Activated naive CD4-positive, alpha-beta T cell treated with anti-CD3 and anti-CD28 coated beads, Interleukin-2, amount 50 U/mL, for 24 hours (primary cell): ENCODE results near the gene SH2B3.

ENCODE experiments used
- H3K27ac Mint-ChIP-seq: one replicate; pipeline ENCODE4 v1.8.0; 2021; ENCODE audit warnings: mild to moderate bottlenecking, mixed read lengths
- H3K27me3 Mint-ChIP-seq: one replicate; pipeline ENCODE4 v1.8.0; 2021; ENCODE audit warnings: mixed read lengths
- H3K36me3 Mint-ChIP-seq: one replicate; pipeline ENCODE4 v1.8.0; 2021; ENCODE audit warnings: mixed read lengths
- H3K4me1 Mint-ChIP-seq: one replicate; pipeline ENCODE4 v1.8.0; 2021; ENCODE audit warnings: mixed read lengths
- H3K4me3 Mint-ChIP-seq: one replicate; pipeline ENCODE4 v1.8.0; 2021; ENCODE audit warnings: mild to moderate bottlenecking, mixed read lengths
- H3K9me3 Mint-ChIP-seq: one replicate; pipeline ENCODE4 v1.8.0; 2021; ENCODE audit warnings: mixed read lengths

SH2B3 gene

DNA sequence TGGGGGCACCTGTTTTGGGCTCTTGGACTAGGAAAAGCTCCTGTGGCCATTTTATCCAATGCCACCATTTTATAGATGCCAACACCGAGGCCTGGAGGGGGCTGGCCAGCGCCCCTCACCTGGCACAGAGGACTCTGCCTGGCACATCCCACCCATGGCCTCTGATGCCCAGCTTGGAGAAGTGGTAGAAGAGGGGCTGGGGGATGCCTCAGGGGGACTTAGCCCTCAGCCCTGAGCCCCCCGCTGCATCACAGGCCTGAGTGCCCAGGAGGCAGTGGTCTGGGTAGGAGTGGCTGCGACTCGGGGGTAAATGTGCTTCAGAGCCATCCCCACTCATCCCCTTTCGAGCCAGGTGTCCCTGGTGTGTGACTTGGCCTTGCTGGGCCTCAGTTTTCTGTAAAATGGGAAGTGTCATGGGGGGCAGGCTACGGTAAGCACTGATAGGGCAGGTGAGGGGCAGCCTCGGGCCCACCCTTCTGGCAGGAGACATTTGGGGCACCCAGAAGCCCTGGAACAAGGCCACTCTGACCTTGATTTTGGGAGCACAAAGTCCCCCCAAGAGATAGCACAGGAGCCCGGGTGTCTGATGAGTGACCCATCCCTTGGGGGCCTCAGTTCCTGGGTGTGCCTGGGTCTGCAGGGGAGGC, 22.5 kb downstream of the SH2B3 start:
- H3K36me3 Mint-ChIP-seq, result no peaks in the 10 kb centered on the region
- peaks cover 79% of the 10 kb centered on the region for H3K4me1 Mint-ChIP-seq
- H3K27ac Mint-ChIP-seq, result peak overlapping the region; percentile 41
- peak overlapping the region; percentile 66 for H3K4me3 Mint-ChIP-seq
- no peaks in the 10 kb centered on the region for H3K9me3 Mint-ChIP-seq
- no peaks in the 10 kb centered on the region for H3K27me3 Mint-ChIP-seq

GRCh38 chr12:111428728-111429175, 23.0 kb downstream of the SH2B3 start:
- Mint-ChIP-seq H3K27me3 (no peaks in the 10 kb centered on the region), H3K27ac (peak overlapping the region; percentile 41), H3K4me1 (peaks cover 84% of the 10 kb centered on the region), H3K36me3 (no peaks in the 10 kb centered on the region), H3K4me3 (peak overlapping the region; percentile 66), H3K9me3 (no peaks in the 10 kb centered on the region)

GRCh38 chr12:111429828-111430432, 24.2 kb downstream of the SH2B3 start:
- Mint-ChIP-seq H3K4me3 (peak overlapping the region; percentile 87), H3K36me3 (no peaks in the 10 kb centered on the region), H3K27ac (peak overlapping the region; percentile 93), H3K27me3 (no peaks in the 10 kb centered on the region), H3K9me3 (no peaks in the 10 kb centered on the region), H3K4me1 (peaks cover 87% of the 10 kb centered on the region)

DNA sequence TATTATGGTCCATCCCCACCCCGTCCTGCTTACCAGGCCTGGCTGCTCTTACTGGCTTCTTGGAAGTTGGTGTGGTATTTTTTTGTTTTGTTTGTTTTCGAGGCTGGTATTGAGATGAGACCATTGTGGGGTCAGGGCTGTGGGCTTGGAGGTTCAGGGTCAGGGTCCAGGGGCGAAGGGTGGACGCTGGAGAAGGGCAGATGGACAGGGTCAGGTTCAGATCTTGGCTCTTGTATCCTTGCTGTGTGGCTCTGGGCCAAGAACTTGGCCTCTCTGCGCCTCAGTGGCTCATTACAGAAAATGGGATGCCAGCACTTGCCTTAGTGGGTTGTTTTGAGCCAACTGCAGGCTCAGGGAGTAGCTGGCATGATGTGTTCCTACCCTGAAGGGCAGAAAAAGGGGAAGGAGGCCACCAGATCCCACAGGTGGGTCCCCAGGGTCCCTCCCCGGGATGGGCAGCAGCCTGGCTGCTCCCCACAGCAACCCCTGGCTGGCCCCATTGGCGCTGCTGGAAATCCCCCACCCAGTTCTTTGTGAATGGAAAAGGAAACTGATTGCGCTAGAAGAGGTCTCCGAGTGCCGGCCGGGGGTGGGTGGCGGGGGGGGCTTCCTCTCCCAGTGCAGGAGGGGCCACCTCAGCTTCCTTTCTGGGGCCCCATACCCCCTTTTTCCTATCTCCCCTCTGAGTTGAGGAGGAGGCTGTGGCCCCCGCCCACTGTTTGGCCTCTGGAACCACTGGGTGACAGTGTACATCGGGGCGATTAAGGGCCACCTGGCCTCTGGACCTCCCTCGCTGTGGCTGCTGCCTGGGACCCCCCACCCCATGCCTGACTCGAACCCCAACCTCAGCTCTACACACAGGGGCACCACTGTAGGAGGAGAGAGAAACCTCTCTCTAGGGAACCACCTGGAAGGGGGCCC, 25.0 kb downstream of the SH2B3 start:
- H3K36me3 Mint-ChIP-seq, result no peaks in the 10 kb centered on the region
- H3K4me1 Mint-ChIP-seq, result peaks cover 87% of the 10 kb centered on the region
- H3K9me3 Mint-ChIP-seq, result no peaks in the 10 kb centered on the region

DNA sequence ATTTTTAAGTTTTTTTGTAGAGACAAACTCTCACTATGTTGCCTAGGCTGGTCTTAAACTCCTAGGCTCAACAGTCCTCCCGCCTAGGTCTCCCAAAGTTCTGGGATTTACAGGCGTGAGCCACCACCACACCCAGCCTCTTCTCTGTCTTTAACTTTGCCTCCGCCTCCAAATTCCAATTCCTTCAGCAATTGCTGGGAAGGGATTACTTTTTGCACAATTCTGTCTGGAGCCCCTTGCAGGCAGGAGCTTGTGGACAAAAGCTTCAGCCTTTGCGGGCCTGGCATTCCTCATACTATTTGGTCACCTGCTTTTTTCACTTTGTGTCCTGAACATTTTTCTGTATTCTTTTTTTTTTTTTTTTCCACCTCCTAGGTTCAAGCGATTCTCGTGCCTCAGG, 26.0 kb downstream of the SH2B3 start:
- peaks cover 87% of the 10 kb centered on the region for H3K4me1 Mint-ChIP-seq
- no peaks in the 10 kb centered on the region for H3K27me3 Mint-ChIP-seq
- peak overlapping the region; percentile 94 for H3K27ac Mint-ChIP-seq
- peak overlapping the region; percentile 81 for H3K4me3 Mint-ChIP-seq
- no peaks in the 10 kb centered on the region for H3K36me3 Mint-ChIP-seq
- no peaks in the 10 kb centered on the region for H3K9me3 Mint-ChIP-seq

More for the DNA sequence above, 25.0 kb downstream of the SH2B3 start:
- Mint-ChIP-seq H3K4me3 (peak overlapping the region; percentile 87), H3K27me3 (no peaks in the 10 kb centered on the region), H3K27ac (peak overlapping the region; percentile 94)

DNA sequence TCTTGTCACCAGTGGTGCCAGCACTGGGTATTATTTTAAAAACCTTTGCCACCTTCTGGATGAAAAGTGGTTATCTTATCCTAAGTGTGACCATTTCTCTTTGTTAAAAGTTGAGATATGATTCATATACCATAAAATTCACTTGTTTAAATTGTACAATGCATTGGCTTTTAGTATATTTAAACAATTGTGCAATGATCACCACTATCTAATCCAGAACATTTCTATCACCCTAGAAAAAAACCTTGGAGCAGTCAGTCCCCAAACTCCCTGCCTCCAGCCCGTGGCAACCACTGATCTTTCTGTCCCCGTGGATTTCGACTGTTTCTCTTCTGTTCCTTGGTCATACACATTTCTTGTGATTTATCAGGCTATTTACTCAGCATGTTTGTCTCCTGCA, 28.3 kb downstream of the SH2B3 start:
- Mint-ChIP-seq H3K4me3 (peak overlapping the region; percentile 86), H3K36me3 (no peaks in the 10 kb centered on the region), H3K9me3 (no peaks in the 10 kb centered on the region)

GRCh38 chr12:111434680-111435338, 29.1 kb downstream of the SH2B3 start:
- H3K4me3 Mint-ChIP-seq, result peak overlapping the region; percentile 86
- peaks cover 96% of the 10 kb centered on the region for H3K4me1 Mint-ChIP-seq
- H3K36me3 Mint-ChIP-seq, result no peaks in the 10 kb centered on the region
- no peaks in the 10 kb centered on the region for H3K27me3 Mint-ChIP-seq
- peak overlapping the region; percentile 96 for H3K27ac Mint-ChIP-seq
- no peaks in the 10 kb centered on the region for H3K9me3 Mint-ChIP-seq

More for the DNA sequence above, 28.3 kb downstream of the SH2B3 start:
- Mint-ChIP-seq H3K27me3 (no peaks in the 10 kb centered on the region), H3K4me1 (peaks cover 88% of the 10 kb centered on the region), H3K27ac (peak overlapping the region; percentile 96)

- Mint-ChIP-seq H3K9me3 (no peaks in the 10 kb centered on the region), H3K36me3 (no peaks in the 10 kb centered on the region), H3K4me3 (peak overlapping the region; percentile 86), H3K27ac (peak overlapping the region; percentile 96), H3K4me1 (peaks cover 97% of the 10 kb centered on the region), H3K27me3 (no peaks in the 10 kb centered on the region)
These were observed 30.0 kb downstream of the SH2B3 start for GRCh38 chr12:111435661-111436201.

- no peaks in the 10 kb centered on the region for H3K27me3 Mint-ChIP-seq
- H3K9me3 Mint-ChIP-seq, result no peaks in the 10 kb centered on the region
- H3K36me3 Mint-ChIP-seq, result no peaks in the 10 kb centered on the region
- peak overlapping the region; percentile 68 for H3K27ac Mint-ChIP-seq
- peaks cover 98% of the 10 kb centered on the region for H3K4me1 Mint-ChIP-seq
- peak overlapping the region; percentile 86 for H3K4me3 Mint-ChIP-seq
These were observed 30.5 kb downstream of the SH2B3 start for GRCh38 chr12:111436266-111436665.

- H3K4me3 Mint-ChIP-seq, result peak overlapping the region; percentile 86
- no peaks in the 10 kb centered on the region for H3K9me3 Mint-ChIP-seq
- H3K27me3 Mint-ChIP-seq, result no peaks in the 10 kb centered on the region
- H3K27ac Mint-ChIP-seq, result peak overlapping the region; percentile 89
- H3K36me3 Mint-ChIP-seq, result no peaks in the 10 kb centered on the region
- H3K4me1 Mint-ChIP-seq, result peaks cover 98% of the 10 kb centered on the region
These were observed 31.1 kb downstream of the SH2B3 start for GRCh38 chr12:111436811-111437210.

GRCh38 chr12:111437816-111438454, 32.2 kb downstream of the SH2B3 start:
- no peaks in the 10 kb centered on the region for H3K27me3 Mint-ChIP-seq
- peaks cover 97% of the 10 kb centered on the region for H3K4me1 Mint-ChIP-seq
- no peaks in the 10 kb centered on the region for H3K9me3 Mint-ChIP-seq
- H3K4me3 Mint-ChIP-seq, result peak overlapping the region; percentile 61
- H3K36me3 Mint-ChIP-seq, result peaks cover 2% of the 10 kb centered on the region
- H3K27ac Mint-ChIP-seq, result peak overlapping the region; percentile 24

- H3K9me3 Mint-ChIP-seq, result no peaks in the 10 kb centered on the region
- H3K4me1 Mint-ChIP-seq, result peaks cover 97% of the 10 kb centered on the region
- H3K4me3 Mint-ChIP-seq, result peak overlapping the region; percentile 61
- peak overlapping the region; percentile 85 for H3K27ac Mint-ChIP-seq
- H3K27me3 Mint-ChIP-seq, result no peaks in the 10 kb centered on the region
- peaks cover 5% of the 10 kb centered on the region for H3K36me3 Mint-ChIP-seq
These were observed 32.8 kb downstream of the SH2B3 start for GRCh38 chr12:111438481-111438880.

GRCh38 chr12:111439657-111440151, 34.0 kb downstream of the SH2B3 start:
- no peaks in the 10 kb centered on the region for H3K9me3 Mint-ChIP-seq
- H3K36me3 Mint-ChIP-seq, result peaks cover 6% of the 10 kb centered on the region
- H3K4me3 Mint-ChIP-seq, result no peak overlapping the region
- H3K4me1 Mint-ChIP-seq, result peaks cover 97% of the 10 kb centered on the region
- no peaks in the 10 kb centered on the region for H3K27me3 Mint-ChIP-seq
- H3K27ac Mint-ChIP-seq, result peak overlapping the region; percentile 13

- Mint-ChIP-seq H3K9me3 (no peaks in the 10 kb centered on the region), H3K27me3 (no peaks in the 10 kb centered on the region), H3K27ac (peak overlapping the region; percentile 13), H3K36me3 (peaks cover 6% of the 10 kb centered on the region), H3K4me1 (peaks cover 97% of the 10 kb centered on the region), H3K4me3 (peak overlapping the region; percentile 55)
These were observed 34.4 kb downstream of the SH2B3 start for GRCh38 chr12:111440152-111440551.
